ENCODE results near the gene FAM237A. TPM values are rescaled to one million over a fixed set of nuclear protein-coding genes. Genes with fewer than 3 reads are reported as not detected.
A peak's percentile ranks its signal among the peaks of the same experiment; 100 is the strongest.

FAM237A gene
- total RNA-seq, 1 donor from 2014 or later: 2.0 TPM

DNA sequence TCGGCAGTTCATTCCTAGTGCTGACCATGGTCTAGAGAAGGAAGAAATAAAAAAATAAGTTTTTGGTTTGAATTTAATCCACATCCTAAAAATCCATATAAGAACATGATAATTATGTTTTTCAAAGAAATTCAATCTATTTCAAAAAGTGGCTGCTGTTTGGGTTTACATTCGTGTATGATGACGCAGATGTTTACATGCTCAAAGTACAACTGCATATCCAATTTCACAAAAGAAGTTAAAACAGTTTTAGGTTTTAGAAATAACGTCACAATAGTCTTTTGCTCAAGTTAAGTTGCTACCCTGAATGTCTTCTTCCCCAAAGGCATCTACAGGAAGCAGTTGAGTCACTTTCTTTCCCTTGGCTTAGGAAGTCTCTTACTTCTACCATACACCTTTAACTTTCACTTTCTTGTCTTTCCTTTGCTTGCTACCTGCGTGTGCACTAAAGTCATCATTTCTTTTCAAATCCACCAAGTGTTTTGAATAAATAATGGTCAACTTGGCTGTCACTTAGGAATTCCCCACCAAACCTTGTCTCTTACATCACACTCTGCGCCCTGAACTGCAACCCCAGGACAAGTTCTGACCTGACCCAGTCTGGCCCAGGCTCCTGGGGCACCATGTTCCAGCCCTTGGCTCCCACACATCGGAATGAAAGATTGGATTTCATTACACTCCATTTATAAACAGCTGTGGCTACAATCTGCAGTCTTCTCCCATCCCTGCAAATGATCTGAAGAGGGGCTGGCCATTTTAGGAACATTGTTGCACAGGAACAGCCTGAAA is 28.4 kb downstream of the FAM237A start:
- DNase-seq (no peak), ATAC-seq (no peak)
- intact Hi-C loops (cut with micrococcal nuclease): no loop called here

DNA sequence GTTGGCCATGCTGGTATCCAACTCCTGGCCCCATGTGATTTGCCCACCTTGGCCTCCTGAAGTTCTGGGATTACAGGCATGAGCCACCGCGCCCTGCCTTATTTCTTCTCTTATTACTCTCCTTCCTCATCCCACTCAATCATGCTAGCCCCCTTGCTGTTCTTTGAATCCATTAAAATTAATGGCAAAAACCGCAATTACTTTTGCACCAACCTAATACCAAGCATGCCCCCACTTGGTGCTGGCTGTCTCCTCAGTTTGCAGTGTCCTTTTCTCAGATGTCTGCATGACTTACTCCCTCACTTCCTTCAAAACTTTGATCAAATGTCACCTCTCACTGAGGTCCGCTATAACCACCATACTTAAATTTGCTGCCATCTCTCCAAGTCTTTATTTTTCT is 41.3 kb downstream of the FAM237A start:
- intact Hi-C loops (cut with micrococcal nuclease): no loop called here
- ATAC-seq: no peak
- DNase-seq: no peak

DNA sequence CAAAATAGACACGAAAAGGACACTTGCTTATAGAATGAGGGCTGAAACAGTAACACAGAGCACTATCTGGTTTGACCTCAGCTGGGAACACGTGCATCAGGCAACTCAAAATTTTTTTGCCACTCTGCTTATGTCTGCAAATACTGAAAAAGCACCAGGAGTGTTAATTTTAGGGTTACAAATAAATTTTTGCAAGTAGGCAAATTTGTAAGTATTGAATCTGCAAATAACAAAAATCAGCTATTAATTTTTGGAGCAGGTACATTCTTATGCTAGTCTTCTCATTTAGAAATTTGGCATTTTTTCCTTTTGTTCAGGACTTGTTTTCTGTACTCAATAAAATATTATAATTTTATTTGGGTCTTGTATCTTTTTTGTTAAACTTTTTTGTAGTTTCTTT is 46.2 kb downstream of the FAM237A start:
- ATAC-seq (no peak), DNase-seq (no peak)
- intact Hi-C loops (cut with micrococcal nuclease): no loop called here

DNA sequence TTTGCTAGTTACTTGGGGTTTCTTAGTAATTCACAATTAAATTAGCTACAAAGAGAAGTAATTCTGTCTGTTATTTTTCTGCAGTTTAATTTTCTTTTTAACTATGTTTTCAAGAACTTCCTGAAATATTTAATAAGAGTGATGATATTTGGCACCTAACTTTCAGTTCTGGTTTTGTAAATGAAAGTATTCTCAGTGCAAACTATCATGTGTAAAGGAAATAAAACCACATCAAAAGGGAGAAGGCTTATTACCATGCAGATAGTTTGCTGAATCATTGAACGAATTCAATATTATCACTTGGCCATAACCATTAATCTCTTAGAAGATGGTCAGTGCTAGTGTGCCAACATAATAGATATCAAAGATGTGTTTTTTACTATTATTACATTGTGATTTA is 46.7 kb downstream of the FAM237A start:
- DNase-seq (no peak), ATAC-seq (no peak)
- intact Hi-C loops (cut with micrococcal nuclease): no loop called here

DNA sequence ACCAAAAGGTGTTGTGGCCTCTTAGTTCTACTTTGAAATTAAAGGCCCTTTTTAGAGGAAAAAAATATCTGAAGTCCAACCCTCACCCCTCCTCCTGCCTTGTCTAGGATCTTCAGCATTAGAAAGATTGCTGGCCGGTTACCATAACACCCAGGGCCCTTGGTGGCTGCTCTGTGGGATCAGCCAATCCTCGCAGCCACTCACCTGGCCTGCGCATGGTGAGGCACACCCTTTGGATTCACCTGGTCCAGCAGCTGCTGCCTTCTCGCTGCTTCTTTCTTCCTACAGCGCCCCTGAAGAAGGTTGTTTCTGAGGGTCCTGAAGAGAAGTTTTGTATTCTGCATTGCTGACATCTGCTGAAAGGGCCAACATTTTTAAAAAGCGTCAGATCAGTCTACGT is 50.7 kb downstream of the FAM237A start:
- DNase-seq (no peak), ATAC-seq (no peak)
- intact Hi-C loops (cut with micrococcal nuclease): loop anchor here (5.0 to 10.0 kb wide), 2 partner anchors 89 to 782 kb away; no protein-coding TSS in a partner anchor

DNA sequence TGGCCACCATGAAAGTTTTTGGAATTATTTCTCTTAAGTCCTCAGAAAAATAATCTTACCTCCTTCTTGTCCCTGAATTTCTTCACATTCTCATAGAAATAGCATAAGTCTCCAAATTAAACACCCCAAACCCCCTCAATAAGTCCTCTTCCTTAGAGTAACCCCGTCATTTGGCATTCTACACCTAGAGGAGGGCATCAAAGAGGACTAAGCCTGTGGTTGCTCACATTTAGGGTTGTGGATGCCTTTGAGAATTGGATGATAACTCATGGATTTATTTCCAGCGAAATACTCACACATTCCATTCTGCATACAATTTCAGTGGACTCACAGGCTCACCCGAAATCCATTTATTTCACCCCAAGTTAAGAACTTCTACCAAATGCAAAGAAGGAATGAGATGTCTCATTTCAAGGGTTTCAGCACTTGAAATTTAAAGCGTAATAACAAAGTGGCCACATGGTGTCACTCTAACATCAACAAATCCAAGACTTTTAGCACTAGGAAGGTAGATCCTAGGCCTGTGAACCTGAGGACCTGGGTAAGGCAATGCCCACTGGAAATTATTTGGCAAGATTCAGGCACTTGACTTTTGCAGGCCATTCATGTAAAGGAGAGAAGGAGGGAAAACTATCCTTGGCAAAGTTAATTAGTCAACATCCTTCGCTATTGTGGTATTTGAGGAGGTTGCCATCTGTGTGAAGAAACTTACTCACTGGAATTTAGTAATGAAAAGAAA is 51.3 kb downstream of the FAM237A start:
- DNase-seq (no peak), ATAC-seq (peak; percentile 37)
- intact Hi-C loops (cut with micrococcal nuclease): loop anchor here (5.0 to 10.0 kb wide), 2 partner anchors 89 to 781 kb away; no protein-coding TSS in a partner anchor

DNA sequence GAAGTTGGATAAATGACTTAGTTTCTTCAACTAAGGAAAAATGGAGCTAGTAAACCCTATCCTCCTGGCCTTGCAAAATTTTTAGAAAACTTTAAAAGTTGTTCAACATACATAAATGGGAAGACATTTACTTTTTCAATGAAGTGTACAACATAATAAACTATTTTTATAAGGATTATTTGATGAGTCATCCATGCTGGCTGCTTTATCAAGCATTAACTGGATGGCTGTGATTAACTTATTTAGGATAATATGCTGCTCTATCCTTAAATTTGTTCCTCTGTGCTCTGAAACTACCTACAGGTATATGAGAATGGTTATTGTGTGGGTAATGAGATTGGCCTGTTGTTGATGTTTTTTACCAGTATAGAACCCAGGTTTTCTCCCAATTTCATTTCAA is 54.6 kb downstream of the FAM237A start:
- ATAC-seq: no peak
- no peak for DNase-seq
- intact Hi-C loops (cut with micrococcal nuclease): loop anchor here (10.0 kb wide), 1 partner anchor 778 kb away; no protein-coding TSS in a partner anchor

DNA sequence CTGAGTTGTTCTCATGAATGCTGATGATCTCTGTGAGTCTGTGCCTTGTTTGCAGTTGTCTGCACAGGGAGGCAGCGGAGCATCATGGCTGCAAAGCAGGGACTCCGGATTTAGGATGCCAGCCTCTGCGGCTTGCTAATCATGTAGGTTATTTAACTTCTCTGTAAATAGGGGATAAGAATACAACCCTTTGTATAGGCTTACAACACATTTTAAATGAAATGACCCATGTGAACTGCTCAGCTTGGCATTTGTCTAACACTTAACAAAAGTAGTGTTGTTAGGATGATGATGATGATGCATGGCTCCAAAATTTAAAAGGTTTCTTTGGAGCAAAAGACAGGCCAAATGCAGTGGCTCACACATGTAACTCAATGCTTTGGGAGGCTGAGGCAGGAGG is 56.5 kb downstream of the FAM237A start:
- no peak for DNase-seq
- ATAC-seq: no peak
- intact Hi-C loops (cut with micrococcal nuclease): loop anchor here (10.0 kb wide), 1 partner anchor 776 kb away; no protein-coding TSS in a partner anchor

Other genes starting within 250 kb of the FAM237A start
- 68.8 TPM for gene ADAM23, start 199.0 kb upstream of the FAM237A start, total RNA-seq
- not detected for gene DYTN, start 75.9 kb downstream of the FAM237A start, total RNA-seq
- gene MDH1B, start 122.8 kb downstream of the FAM237A start, total RNA-seq: 1.0 TPM
- gene FASTKD2, start 123.1 kb downstream of the FAM237A start, total RNA-seq: 40.5 TPM